ENCODE results near the gene BECN2. TPM values are rescaled to one million over a fixed set of nuclear protein-coding genes. Genes with fewer than 3 reads are reported as not detected.
"Not testable (repeated sequence)": the region's sequence is repeated elsewhere in the genome, so short reads cannot be mapped to it uniquely, and the experiment has no call there.

Gene BECN2
- total RNA-seq, 1 experiment from 2014 or later: not detected

DNA sequence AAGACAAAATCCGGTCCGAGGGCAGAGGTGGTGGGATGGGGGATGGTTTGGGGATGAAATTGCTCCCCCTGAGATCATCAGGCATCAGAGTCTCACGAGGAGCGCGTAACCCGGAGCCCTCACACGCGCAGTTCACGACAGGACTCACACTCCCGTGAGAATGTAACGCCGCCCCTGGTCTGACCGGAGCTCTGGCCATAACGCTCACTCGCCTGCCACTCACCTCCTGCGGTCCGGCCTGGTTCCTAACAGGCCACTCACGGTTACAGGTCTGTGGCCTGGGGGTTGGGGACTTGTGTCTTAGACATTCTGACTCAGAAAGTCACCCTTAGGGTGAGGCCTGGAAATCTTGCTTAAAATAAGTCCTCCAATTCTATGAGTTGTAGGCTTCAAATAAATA lies 21.5 kb downstream of the BECN2 start:
- DNase-seq (ENCODE audit: low read depth): no peak

GRCh38 chr1:241979926-241980325 lies 22.4 kb downstream of the BECN2 start:
- no peak for DNase-seq (ENCODE audit: low read depth)

GRCh38 chr1:241985787-241986186 lies 28.2 kb downstream of the BECN2 start:
- DNase-seq (ENCODE audit: low read depth): peak; percentile 39

DNA sequence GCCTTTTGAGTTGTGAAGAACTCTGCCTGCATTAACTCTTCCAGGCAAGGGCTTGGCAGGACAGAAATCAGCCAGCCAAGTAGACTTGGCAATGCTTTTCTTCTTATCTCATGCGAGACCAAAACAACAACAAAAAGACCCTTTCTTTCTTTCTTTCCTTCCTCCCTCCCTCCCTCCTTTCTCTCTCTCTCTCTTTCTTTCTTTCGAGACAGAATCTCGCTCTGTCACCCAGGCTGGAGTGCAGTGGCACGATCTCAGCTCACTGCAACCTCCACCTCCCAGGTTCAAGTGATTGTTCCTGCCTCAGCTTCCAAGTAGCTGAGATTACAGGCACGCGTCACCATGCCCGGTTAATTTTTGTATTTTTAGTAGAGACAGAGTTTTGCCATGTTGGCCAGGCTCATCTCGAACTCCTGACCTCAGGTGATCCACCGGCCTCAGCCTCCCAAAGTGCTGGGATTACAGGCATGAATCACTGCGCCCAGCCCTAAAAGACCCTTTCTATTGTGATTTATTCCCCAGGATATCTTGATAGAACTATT lies 30.9 kb downstream of the BECN2 start:
- not testable (repeated sequence) for DNase-seq (ENCODE audit: low read depth)

- peak; percentile 96 for DNase-seq (ENCODE audit: low read depth)
Observed at GRCh38 chr1:241990040-241990439, 32.5 kb downstream of the BECN2 start.

- peak; percentile 80 for DNase-seq (ENCODE audit: low read depth)
Observed at GRCh38 chr1:241992734-241993133, 35.2 kb downstream of the BECN2 start.

DNA sequence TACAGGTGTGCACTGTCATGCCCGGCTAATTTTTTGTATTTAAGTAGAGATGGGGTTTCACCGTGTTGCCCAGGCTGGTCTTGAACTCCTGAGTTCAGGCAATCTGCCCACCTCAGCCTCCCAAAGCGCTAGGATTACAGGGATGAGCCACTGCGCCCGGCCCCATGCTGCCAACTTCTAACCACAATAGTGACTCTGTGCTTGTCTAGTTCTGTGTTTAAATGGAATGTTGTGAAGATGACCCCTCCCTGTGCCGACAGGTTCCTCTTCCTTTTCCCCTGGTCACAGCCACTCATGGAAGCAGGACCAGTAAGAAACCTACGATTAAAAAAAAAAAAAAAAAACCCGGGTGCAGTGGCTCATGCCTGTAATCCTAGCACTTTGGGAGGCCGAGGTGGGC lies 36.6 kb downstream of the BECN2 start:
- peak; percentile 28 for DNase-seq (ENCODE audit: low read depth)

GRCh38 chr1:241997401-241997998 lies 39.9 kb downstream of the BECN2 start:
- DNase-seq (ENCODE audit: low read depth): no peak

- DNase-seq (ENCODE audit: low read depth): peak; percentile 86
Observed at GRCh38 chr1:241998412-241998921, 40.9 kb downstream of the BECN2 start.

GRCh38 chr1:241999026-241999425 lies 41.5 kb downstream of the BECN2 start, which contains the start of gene MAP1LC3C:
Gene MAP1LC3C (minus strand): TSS chr1:241999098. CDS start chr1:241999008, 90 bp downstream.
- DNase-seq (ENCODE audit: low read depth): no peak

DNA sequence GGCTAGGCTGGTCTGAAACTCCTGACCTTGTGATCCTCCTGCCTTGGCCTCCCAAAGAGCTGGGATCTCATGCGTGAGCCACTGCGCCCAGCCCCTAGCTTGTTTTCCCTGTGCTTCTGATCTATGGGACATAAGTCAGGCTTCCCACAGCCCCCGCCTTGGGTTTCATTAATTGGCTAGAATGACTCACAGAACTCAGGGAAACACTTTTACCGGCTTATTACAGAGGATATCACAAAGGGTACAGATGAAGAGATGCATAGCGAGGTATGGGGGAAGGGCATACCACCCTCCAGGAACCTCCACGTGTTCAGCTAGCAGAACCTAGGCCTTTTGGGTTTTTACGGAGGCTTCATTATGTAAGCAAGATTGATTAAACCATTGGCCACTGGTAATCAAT lies 42.9 kb downstream of the BECN2 start:
- no peak for DNase-seq (ENCODE audit: low read depth)

DNA sequence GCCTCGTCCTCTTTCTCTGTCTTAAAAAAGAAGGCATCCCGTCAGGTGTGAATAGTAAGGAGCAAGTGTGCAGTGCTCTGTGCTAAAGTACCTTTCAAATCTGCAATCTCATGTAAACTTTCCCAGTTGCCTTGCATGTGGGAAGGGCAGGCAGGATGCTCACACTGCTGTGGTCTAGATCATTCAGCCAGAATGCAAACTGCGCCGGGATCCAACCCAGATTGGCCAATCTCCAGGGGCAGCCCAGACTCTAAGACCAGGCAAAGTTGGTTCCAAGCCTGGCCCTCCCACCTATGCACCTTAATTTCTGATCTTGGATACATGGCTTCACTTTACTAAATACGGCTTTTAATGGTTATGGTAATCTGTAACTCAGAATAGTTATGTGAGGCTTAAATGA lies 44.5 kb downstream of the BECN2 start:
- DNase-seq (ENCODE audit: low read depth): no peak

DNA sequence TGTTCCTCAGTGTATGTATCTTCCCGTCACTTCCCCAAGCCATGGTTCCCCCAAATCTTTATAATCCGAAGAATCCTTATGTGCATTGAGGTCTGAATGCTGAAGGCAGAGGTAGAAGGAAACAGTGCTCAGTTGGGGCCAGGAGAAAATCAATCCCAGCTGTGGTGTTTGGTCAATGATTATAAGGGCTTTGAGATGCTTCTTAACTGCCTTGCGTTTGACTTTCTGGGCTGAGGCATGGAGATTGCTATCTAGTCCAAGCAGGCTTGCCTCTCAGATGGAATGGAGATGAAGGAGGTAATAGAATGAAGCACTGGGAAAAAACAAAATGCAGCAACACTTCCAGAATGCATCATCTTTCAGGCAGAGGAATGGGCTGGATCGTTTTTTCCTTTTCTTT lies 44.9 kb downstream of the BECN2 start:
- no peak for DNase-seq (ENCODE audit: low read depth)

DNA sequence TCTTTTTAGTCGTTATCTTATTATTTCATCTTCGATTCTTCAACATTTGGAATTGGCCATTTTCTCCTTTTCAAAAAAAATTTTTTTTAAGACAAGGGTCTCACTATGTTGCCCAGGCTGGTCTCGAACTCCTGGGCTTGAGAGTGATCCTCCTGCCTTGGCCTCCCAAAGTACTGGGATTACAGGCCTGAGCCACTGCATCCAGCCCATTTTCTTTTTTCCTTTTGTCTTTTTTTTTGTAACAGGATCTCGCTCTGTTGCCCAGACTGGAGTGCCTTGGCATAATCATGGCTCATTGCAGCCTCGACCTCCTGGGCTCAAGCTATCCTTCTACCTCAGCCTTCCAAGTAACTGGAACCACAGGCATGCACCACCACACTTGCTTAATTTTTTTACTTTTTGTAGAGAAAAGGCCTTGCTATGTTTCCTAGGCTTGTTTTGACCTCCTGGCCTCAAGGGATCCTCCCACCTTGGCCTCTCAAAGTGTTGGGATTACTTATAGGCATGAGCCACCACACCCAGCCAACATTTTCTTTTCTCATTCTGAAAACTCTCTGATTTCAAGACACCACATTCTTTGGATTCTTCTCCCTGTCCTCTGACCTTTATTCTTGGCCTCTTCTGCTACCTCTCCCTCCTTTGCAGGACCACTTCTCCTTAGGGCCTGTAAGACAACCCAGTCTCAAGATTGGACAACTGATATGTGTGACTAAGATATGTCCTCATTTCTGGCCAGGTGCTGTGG lies 47.4 kb downstream of the BECN2 start:
- DNase-seq (ENCODE audit: low read depth): no peak

DNA sequence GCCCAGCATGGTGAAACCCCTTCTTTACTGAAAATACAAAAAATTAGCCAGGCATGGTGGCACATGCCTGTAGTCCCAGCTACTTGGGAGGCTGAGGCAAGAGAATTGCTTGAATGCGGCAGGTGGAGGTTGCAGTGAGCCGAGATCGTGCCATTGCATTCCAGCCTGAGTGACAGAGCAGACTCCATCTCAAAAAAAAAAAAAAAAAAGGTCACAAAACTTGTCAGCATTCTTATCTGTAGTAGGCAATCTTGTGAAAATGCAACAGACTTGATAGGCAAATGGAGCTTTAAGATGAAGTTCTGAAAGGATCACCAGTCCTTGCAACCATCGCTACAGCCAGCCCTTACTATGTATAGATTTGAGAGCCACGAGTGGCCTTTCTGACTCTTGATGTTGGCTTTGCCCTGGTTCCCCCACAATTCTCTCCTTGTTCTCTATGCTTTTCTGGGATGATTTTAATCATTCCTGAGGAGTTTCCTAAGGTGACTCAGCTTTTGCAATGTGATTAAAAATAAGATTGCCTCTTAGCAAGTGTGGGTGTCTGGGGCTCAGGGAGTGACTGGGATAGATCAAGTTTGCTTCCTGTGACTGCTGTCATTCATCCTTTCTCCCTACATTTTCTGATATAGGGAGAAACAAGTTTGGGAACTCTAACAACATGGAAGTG lies 48.4 kb downstream of the BECN2 start:
- no peak for DNase-seq (ENCODE audit: low read depth)

DNA sequence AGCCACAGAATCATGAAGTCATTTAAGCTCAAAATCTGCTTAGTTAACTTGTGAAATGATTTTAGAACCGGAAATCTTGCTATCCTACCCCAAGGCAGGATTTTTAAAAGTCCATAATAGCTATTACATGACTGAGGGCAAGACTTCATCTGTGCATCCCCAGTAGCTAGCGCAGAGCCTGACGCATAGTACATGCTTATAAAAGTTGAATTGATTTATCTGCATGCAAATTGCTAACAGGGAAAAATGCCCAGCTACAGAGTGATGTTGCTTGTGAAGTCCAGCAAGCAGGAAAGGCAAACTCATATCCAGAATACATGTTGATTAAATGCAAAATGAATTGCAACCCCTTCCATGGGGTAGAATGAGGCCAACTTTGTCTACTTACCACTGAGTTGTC lies 49.4 kb downstream of the BECN2 start:
- DNase-seq (ENCODE audit: low read depth): no peak

Other genes with a start within 250 kb of the BECN2 start
- 54.2 and 67.1 TPM in 2 replicates for gene EXO1, start 109.6 kb upstream of the BECN2 start, total RNA-seq (2014; rRNA removed; shearing (Covaris generic))
- not detected in 2 replicates for gene MAP1LC3C, start 41.3 kb downstream of the BECN2 start, total RNA-seq (2014; rRNA removed; shearing (Covaris generic))